Activated CD4-positive, alpha-beta T cell treated with anti-CD3 and anti-CD28 coated beads, Interleukin-2, amount 50 U/mL, for 16 hours (primary cell): ENCODE data around the gene TDRD12.
"Not testable (repeated sequence)": the region's sequence is repeated elsewhere in the genome, so short reads cannot be mapped to it uniquely, and the experiment has no call there.

ENCODE experiments used
- DNase-seq: peaks from one replicate; pipeline ENCODE4 v3.0.0-alpha.2; 2020

TDRD12 gene

DNA sequence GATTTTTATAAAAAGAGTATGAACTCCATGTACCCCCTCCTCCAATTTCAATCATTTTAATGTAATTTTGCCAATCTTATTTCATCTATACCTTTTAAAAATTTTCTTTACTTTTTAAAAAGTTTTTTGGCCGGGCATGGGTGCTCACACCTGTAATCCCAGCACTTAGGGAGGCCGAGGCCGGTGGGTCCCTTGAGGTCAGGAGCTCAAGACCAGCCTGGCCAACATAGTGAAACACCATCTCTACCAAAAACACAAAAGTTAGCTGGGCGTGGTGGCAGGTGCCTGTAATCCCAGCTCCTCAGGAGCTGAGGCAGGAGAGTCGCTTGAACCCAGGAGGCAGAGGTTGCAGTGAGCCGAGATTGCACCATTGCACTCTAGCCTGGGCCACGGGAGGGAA is 113.8 kb downstream of the TDRD12 start:
- not testable (repeated sequence) for DNase-seq

DNA sequence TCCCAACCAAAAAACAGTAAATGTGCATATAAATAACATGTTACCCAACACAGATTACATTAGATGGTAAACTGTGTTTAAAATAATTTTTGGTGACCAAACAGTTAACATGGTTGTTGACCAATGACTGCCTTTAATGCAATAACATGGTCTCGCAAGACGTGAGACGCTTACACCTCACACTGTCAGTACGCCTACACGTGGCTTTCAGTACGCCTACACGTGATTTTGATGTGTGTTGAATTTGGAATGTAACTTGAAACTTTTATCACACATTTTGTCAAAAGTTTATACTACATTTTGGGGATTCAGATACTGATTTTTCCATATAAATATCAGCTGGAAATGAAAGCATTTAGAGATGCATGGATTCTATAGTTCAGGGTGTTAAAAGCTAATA is 118.0 kb downstream of the TDRD12 start:
- no peak for DNase-seq

DNA sequence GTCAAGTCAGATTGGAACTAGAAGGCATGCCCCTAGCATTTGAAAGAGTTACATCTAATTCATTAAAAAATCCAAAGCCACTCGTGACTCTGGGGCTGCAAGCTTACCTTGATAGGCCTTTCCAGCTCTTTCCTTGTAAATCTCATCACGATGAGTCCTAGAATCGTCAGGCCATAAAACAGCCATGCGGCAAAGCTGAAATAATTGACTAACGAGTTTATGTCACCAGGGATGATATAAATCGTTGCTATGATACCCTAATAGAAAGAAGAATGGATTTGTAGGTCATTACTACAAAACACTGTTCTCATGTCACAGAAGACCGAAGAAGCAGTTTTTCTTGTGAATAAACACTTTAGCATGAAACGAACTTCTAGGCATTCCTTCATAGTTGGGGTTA is 122.5 kb downstream of the TDRD12 start:
- DNase-seq, result no peak

DNA sequence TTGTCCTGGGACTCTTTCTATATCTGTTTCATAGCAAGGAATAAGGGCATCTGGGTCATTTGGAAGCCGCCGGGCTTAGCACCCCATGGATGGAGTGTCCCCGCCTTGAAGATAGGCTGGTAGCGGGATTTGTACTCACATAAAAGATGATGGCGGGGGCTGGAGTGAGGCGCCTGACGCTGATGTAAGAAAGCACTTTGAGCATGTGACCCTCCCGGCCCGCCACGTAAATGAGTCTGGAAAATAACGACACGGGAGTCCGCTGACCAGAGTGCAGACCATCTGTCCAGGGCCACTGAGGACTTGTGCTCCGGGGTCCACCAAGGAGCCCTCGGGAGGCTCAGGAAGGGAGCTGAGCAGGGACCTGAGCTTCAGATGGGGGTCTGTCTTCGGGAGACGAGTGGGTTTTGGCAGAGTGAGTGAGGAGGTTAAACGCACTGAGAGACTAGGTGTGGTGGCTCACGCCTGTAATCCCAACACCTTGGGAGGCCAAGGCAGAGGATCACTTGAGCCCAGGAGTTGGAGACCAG is 124.2 kb downstream of the TDRD12 start:
- DNase-seq, result no peak

DNA sequence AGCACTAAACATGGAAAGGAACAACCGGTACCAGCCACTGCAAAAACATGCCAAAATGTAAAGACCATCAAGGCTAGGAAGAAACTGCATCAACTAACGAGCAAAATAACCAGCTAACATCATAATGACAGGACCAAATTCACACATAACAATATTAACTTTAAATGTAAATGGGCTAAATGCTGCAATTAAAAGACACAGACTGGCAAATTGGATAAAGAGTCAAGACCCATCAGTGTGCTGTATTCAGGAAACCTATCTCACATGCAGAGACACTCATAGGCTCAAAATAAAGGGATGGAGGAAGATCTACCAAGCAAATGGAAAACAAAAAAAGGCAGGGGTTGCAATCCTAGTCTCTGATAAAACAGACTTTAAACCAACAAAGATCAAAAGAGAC is 128.5 kb downstream of the TDRD12 start:
- not testable (repeated sequence) for DNase-seq

DNA sequence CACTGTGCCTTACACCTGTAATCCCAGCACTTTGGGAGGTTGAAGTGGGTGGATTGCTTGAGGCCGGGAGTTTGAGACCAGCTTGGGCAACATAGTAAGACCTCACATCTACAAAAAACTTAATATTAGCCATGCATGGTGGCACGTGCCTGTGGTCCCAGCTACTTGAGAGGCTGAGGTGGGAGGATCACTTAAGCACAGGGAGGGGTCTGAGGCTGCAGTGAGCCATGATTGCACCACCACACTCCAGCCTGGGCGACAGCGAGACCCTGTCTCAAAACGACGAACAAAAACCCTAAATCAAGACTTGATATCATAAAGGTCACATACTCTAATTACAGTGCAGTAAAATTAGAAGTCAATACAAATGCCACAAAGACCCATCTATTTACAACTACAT is 132.6 kb downstream of the TDRD12 start:
- no peak for DNase-seq

DNA sequence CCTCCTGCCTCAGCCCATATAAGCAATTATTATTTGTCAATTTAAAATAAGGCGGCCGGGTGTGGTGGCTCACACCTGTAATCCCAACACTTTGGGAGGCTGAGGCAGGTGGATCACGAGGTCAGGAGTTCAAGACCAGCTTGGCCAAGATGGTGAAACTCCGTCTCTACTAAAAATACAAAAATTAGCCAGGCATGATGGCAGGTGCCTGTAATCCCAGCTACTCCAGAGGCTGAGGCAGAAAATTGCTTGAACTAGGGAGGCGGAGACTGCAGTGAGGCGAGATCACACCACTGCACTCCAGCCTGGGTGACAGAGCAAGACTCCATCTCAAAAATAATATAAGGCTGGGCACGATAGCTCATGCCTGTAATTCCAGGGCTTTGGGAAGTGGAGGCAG is 137.3 kb downstream of the TDRD12 start:
- DNase-seq, result not testable (repeated sequence)

DNA sequence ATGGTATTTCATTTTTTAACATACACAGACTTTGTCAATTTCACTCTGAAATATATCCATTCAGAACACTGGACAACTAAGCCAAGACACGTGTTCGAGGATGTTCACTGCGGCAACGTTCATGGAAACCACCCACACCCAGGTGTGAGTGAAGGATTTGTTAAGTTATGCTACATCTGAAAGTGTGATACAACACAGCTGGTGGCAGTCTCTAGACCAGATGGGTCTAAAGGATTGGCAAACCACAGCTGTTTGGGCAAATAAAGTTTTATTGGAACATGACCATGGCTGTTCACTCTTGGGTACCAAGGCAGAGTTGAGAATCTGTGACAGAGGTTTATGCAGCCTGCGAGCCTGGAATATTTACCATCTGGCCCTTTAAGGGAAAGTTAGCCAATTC is 138.0 kb downstream of the TDRD12 start:
- DNase-seq, result no peak

DNA sequence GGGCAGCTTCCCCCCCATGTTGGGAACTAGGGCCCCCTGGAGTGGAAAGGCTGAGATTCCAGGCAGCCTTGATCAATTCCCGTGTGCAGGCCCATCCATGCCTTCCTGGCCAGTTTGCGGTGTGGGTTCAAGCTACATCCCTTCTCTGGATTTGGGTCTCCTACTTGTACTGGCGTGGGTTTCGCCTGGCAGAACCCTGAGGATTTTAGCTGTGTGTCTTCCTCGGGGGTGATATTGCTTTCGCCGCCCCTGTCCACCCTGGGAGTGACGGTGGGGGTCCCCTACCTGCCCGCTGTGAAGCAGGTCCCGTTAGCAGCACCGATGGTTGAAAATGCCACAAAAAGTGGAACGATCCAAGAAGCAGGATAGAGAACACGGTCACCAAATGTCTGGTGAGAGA is 138.6 kb downstream of the TDRD12 start:
- DNase-seq, result no peak

DNA sequence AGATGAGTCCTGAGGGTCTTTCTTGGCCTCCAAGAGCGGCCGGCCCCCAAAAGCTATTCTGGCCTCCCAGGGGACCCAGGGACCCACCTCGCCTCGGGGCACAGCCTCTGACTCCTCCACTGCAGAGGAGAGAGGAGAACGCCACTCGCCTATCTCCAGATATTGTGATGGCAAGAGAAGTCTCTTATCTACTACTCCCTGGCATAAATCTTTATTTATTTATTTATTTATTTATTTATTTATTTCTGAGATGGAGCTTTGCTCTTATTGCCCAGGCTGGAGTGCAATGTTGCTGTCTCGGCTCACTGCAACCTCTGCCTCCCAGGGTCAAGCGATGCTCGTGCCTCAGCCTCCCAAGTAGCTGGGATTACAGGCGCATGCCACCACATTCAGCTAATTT is 139.0 kb downstream of the TDRD12 start:
- no peak for DNase-seq

DNA sequence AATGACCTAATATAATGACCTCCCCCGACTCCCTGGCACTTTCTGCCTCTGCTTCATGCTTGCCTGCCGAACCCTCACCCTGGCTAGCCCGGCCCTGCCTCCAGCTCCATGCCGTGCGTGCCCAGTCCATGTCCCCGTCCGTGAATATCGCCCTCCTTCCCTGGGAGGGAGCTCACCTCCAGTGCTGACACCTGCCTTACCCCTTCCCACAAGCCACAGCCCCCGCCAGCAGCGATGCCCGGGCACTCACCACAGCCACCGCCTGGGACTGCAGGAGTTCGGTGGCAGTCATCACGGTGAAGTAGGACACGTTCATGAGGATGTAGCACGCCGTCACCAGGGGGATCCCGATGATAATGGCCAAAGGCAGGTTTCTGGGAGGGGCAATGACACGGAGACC is 140.0 kb downstream of the TDRD12 start:
- DNase-seq, result no peak

DNA sequence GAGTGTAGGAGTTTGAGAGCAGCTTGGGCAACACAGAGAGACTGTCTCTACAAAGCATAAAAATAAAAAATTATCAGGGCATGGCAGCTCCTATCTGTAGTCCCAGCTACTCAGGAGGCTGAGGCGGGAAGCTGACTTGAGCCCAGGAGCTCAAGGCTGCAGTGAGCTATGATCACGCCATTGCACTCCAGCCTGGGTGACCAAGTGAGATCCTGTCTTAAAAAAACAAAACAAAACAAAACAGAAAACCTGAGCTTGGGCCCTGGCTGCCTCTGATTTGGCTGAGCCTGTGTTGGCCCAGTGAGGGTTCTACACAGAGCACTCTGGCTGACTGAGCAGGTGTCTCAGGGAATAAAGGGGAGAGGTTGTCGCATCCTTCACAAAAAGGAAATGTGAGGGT is 142.0 kb downstream of the TDRD12 start:
- DNase-seq, result no peak

DNA sequence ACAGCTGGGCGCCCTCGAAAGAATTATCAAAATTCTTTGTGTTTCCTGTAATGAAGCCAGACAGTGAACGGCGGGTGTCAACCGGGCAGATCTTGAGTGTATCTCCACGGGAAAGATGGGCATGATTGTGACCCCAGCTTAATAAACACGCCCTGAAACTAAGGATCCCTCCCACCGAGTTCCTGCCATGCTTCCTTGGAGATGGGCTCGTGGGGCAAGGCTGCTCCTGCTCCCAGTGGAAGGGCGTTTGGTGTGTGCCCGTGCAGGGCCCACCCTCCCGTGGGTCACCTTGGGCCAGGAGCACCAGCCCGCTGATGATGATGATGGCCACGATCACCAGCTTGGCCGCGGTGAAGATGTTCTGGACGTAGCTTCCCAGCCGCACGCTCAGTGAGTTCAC is 142.6 kb downstream of the TDRD12 start:
- DNase-seq, result no peak

DNA sequence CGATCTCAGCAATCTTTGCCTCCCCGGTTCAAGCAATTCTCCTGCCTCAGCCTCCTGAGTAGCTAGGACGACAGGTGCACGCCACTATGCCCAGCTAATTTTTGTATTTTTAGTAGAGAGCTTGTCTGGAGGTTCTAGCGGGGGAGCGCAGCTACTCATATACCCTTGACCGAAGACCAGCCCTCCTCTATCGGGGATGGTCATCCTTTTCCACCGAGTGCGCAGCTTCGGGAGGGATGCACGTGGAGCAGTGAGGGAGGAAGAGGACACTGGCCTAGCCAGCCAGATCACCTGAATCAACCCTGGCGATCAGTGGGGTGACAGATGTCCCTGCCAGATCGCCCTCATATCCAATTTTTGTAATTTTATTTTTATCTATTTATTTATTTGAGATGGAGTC is 143.2 kb downstream of the TDRD12 start:
- no peak for DNase-seq

DNA sequence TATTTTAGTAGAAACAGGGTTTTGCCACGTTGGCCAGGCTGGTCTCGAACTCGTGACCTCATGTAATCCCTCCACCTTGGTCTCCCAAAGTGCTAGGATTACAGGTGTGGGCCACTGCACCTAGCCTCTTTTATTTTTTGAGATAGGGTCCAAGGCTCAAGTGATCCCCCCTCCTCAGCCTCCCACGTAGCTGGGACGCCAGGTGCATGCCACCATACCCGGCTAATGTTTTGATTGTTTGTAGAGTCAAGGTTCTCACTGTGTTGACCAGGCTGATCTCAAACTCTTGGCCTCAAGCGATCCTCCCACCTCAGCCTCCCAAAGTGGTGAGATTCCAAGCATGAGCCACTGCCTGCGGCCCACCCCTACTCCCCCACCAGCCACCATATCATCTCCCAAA is 143.7 kb downstream of the TDRD12 start:
- DNase-seq, result no peak

DNA sequence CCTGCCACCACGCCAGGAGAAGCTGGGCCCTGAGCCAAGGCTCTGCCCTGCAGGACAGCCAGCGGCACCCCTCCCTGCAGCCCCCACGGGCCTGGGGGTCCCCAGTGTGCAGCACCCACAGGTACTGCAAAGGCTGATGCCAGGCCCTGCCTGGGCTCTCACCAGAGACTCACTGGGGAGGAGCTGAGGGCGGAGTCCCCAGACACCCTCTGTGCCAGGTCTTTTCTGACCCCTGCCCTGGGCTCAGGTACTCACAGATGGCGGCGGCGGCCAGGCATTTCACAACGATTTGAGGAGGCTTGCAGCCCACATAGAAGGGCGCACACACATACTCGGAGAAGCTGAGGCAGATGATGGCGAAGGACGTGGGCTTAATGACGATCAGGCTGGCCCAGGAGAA is 144.3 kb downstream of the TDRD12 start:
- DNase-seq, result no peak

DNA sequence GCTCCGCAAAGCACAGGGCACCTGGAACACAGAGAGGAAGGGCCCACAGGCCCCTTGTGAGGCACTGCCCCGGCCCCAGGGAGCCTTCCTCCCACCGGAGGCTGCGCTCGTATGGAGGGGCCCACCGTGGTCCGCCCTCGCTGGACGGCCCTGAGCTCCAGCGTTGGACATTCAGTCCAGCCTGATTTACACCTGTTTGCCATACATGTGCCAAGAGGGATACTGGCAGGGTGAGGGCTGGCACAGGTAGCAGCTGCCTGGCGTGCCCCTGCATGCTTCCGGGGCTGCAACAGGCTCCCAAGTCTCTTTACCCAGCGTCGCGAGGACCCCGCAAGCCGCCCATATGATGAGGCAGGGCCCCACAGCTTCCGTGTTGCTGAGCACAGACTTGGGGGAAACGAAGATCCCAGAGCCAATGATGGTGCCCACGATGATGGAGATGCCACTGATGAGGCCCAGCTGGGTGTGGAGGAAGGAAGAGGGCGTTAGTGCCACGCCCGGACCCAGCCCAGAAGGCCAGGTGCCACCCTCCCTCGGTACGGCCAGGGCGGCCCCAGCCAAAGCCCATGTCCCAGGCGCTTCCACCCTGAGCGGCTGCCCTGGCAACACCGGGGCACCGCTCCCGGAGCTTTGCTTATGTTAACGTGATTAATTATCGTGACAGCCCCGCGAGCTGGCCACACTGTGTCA is 144.9 kb downstream of the TDRD12 start:
- DNase-seq, result no peak

DNA sequence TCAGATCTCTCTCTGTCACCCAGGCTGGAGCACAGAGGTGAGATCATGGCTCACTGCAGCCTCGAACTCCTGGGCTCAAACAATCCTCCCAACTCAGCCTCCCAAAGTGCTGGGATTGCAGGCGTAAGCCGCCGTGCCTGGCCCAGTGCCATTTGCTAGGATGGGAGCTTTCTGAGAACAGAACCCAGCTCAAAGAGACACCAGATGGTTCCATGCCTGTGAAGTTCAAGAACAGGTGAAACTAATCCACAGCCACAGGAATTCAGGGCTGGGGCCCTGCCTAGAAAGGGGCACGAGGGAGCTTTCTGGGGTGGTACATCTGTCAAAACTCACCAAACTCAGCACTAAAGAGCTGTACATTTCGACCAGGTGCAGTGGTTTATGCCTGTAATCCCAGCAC is 145.8 kb downstream of the TDRD12 start:
- DNase-seq, result no peak

DNA sequence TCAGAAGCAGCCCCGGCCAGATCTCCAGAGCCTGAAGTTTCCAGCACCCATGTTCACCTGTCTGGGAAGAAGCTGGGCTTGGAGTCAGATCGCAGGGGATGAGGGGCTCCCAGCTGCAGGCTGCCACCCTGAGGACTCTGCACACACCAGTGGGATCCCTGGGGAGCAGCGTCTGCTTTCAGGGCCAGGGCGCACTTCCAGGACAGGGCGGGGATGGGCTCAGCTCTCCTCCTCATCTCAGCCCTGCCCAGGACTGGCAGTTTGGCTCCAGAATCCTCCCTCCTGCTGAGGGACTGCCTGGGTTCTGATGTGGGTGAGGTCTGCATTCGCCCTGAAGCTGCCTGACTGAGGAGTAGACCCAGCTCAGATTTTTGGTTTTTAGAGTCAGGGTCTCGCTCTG is 146.5 kb downstream of the TDRD12 start:
- no peak for DNase-seq

DNA sequence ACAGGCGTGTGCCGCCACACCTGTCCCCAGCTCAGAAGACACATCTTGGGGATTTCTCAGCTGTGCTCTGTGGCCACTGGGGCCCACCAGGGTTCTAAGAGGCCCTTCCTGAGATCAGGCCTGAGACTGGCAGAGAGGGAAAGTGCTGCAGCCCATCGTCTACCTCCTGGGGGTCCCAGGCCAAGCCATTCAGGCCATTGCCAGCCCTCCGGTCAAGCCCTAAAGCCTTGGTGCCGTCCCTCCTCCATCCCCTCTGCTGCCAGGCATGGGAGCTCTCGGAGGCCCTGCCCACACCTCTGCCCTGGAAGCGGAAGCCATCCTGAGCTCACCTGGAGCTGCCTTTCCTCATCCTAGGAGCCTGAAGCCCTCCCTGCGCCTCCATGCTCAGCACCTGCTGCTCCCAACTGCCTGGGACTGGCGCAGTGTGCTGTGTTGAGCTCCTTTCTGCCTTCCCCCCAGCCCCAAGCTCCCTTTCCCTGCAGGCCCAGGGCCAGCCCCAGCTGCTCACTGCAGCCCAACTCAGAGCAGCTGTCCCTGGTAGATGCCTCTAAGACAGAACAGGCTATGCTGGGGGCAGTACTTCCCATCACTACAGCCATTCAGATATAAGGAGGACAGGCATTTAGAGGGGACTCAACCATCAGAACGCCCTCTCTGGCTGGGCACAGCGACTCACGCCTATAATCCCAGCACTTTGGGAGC is 147.1 kb downstream of the TDRD12 start:
- no peak for DNase-seq

DNA sequence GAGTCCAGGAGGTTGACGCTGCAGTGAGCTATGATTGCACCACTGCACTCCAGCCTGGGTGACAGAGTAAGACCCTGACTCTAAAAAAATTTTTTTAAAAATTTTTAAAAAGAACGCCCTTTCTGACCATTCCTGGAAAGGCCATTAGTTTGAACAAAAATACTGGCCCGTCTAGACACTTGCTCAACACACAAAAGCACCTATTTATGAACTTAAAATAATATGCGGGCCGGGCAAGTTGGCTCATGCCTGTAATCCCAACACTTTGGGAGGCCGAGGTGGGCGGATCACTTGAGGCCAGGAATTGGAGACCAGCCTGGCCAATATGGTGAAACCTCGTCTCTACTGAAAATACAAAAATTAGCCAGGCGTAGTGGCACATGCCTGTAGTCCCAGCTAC is 147.9 kb downstream of the TDRD12 start:
- DNase-seq, result not testable (repeated sequence)

DNA sequence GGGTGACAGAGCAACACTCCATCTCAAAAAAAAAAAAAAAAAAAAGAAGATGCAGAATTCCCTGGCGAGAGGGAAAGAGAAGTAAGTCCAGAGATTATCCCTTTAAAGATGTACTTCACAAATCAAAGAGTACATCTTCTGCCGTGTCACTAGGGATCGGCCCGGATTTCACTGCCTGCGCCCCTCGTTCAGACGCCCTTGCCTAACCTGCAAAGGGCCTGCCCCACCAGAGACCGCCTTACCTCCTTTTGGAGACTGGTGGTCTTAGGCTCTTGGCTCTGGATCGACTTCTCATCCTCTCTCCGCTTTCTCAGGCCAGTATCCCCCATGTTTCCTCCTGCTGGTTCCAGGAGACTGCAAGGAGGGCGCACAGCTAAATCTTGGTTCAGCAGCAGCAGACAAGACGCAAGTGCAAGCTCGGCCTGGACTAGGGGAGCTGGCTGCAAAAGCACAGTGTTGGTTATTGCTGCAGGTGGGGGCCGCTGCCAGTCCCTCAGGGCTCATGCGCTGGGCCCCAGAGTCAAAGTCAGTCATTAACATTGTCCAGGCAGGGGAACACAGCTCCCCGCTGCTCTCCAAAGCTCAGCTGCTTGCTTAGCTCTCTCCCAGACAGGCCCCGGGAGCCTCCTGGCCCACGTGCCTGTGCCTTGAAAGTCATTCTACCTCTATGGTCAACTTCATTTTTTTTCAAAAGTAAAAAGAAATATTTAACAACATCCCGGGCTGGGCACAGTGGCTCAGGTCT is 148.8 kb downstream of the TDRD12 start:
- DNase-seq, result no peak

DNA sequence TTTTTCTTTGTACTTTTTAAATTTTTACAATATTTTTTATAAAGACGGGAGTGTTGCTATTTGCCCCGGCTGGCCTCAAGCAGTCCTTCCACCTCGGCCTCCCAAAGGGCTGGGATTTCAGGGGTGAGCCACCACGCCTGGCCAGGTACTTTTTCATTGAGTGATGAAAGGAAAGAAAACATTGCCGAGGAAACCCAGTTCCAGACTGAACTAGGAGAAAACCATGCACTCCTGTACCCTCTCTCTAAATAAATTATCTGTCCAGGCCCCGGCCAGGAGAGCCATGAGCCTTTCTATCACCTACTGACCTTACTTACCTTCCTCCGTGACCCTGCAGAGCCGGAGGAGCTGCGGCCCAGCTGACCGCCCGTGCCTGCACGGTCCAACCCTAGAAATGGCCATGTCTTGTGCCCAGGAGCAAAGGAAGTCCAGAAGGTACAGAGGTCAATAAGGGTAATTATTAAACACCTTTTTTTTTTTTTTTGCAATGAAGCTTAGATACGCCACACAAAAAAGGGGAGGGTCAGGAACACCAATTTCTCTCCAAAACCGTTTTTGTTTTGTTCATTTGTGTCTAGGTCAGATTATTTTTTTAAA is 149.9 kb downstream of the TDRD12 start, which contains the start of gene SLC7A9:
TSS of gene SLC7A9 (minus strand) at position 399 of the 597 bp plus-strand sequence. CDS start 1,233 bp downstream, outside the sequence.
- DNase-seq, result no peak
